OCI-LY1 (cell line): ENCODE measurements around the gene PHOX2A.

Experiments used
- H2AFZ ChIP-seq: fragments of 200-600 bp; sonication (generic), shearing (Covaris generic); 2 replicates; pipeline ENCODE4 v1.6.0; 2014; ENCODE audit warnings: antibody characterized with exemption, mild to moderate bottlenecking, low read length
- H3F3A ChIP-seq: fragments of 200-600 bp; sonication (generic), shearing (Covaris generic); 2 replicates; pipeline ENCODE4 v1.6.0; 2014; ENCODE audit warnings: mild to moderate bottlenecking, antibody characterized with exemption, low read length, moderate library complexity; ENCODE audit not compliant: insufficient read depth
- H3K27ac ChIP-seq: fragments of 200-600 bp; sonication (generic); 2 replicates; pipeline ENCODE4 v1.5.1; 2014; ENCODE audit warnings: low read length, mixed run types, mild to moderate bottlenecking, low read depth; ENCODE audit not compliant: poor library complexity, severe bottlenecking
- H3K27me3 ChIP-seq: fragments of 200-600 bp; sonication (generic); 2 replicates; pipeline ENCODE4 v1.6.0; 2014; ENCODE audit warnings: antibody characterized with exemption, mild to moderate bottlenecking, low read length, moderate library complexity; ENCODE audit not compliant: insufficient read depth
- H3K36me3 ChIP-seq: fragments of 200-600 bp; sonication (generic); 2 replicates; pipeline ENCODE4 v1.6.1; 2014; ENCODE audit warnings: mild to moderate bottlenecking, antibody characterized with exemption, low read length, moderate library complexity, mixed read lengths; ENCODE audit not compliant: insufficient read depth
- H3K4me1 ChIP-seq: fragments of 200-600 bp; sonication (generic); 2 replicates; pipeline ENCODE4 v1.5.1; 2014; ENCODE audit warnings: mild to moderate bottlenecking, low read length, moderate library complexity; ENCODE audit not compliant: insufficient read depth, severe bottlenecking
- H3K4me2 ChIP-seq: fragments of 200-600 bp; sonication (generic), shearing (Covaris generic); 2 replicates; pipeline ENCODE4 v1.6.1; 2014; ENCODE audit warnings: low read length
- H3K4me3 ChIP-seq: fragments of 200-600 bp; sonication (generic); 2 replicates; pipeline ENCODE4 v1.5.1; 2014; ENCODE audit warnings: low read length, low read depth, mild to moderate bottlenecking, mixed read lengths; ENCODE audit not compliant: poor library complexity, severe bottlenecking
- H3K79me2 ChIP-seq: fragments of 200-600 bp; shearing (Covaris generic); 2 replicates; pipeline ENCODE4 v1.6.1; 2016; ENCODE audit warnings: mixed run types, low read length, mixed read lengths; ENCODE audit not compliant: insufficient read depth
- H3K9ac ChIP-seq: fragments of 200-600 bp; sonication (generic), shearing (Covaris generic); 2 replicates; pipeline ENCODE4 v1.6.1; 2014; ENCODE audit warnings: mild to moderate bottlenecking, low read length, mixed read lengths
- H3K9me2 ChIP-seq: fragments of 200-600 bp; sonication (generic), shearing (Covaris generic); 2 replicates; pipeline ENCODE4 v1.6.1; 2014; ENCODE audit warnings: low read depth, mild to moderate bottlenecking, low read length, mixed read lengths
- H3K9me3 ChIP-seq: fragments of 200-600 bp; shearing (Covaris generic); 2 replicates; pipeline ENCODE4 v1.6.1; 2014; ENCODE audit warnings: low read length, mixed read lengths
- H4K20me1 ChIP-seq: fragments of 200-600 bp; sonication (generic), shearing (Covaris generic); 2 replicates; pipeline ENCODE4 v1.6.0; 2016; ENCODE audit warnings: mild to moderate bottlenecking, low read length; ENCODE audit not compliant: insufficient read depth
- CTCF ChIP-seq: fragments of 200-600 bp; sonication (generic), shearing (Covaris generic); IDR thresholded peaks from 2 replicates; pipeline ENCODE4 v1.5.1; 2017; ENCODE audit warnings: mild to moderate bottlenecking, antibody characterized with exemption, low read length, moderate library complexity, mixed read lengths
- EZH2 ChIP-seq: fragments of 200-600 bp; sonication (generic), shearing (Covaris generic); IDR thresholded peaks from 2 replicates; pipeline ENCODE4 v1.8.0; 2017; ENCODE audit warnings: borderline replicate concordance, mixed run types, mild to moderate bottlenecking, antibody characterized with exemption, low read length, moderate library complexity, mixed read lengths

The PHOX2A gene

GRCh38 chr11:72236774-72237111 is 7.2 kb downstream of the PHOX2A start:
- Histone ChIP-seq H3K9me2 (no peaks in the 10 kb centered on the region), H2AFZ (no peak overlapping the region), H3K27ac (no peak overlapping the region), H3K9ac (no peak overlapping the region), H3K4me1 (no peaks in the 10 kb centered on the region), H4K20me1 (no peaks in the 10 kb centered on the region), H3K79me2 (no peaks in the 10 kb centered on the region), H3K4me3 (no peak overlapping the region), H3K4me2 (no peak overlapping the region), H3K36me3 (peaks cover 67% of the 10 kb centered on the region), H3F3A (no peaks in the 10 kb centered on the region), H3K9me3 (no peaks in the 10 kb centered on the region), H3K27me3 (no peaks in the 10 kb centered on the region)
- TF ChIP-seq CTCF (no peak), EZH2 (no peak)

GRCh38 chr11:72236083-72236697 is 7.8 kb downstream of the PHOX2A start:
- H3K36me3 ChIP-seq: peaks cover 72% of the 10 kb centered on the region
- H3K4me3 ChIP-seq: no peak overlapping the region
- no peaks in the 10 kb centered on the region for H3K27me3 ChIP-seq
- H3K9me2 ChIP-seq: no peaks in the 10 kb centered on the region
- H3F3A ChIP-seq: no peaks in the 10 kb centered on the region
- no peaks in the 10 kb centered on the region for H3K79me2 ChIP-seq
- no peak overlapping the region for H2AFZ ChIP-seq
- H3K9ac ChIP-seq: no peak overlapping the region
- TF ChIP-seq CTCF: no peak
- H3K4me1 ChIP-seq: no peaks in the 10 kb centered on the region
- no peaks in the 10 kb centered on the region for H3K9me3 ChIP-seq
- H3K27ac ChIP-seq: no peak overlapping the region
- no peaks in the 10 kb centered on the region for H4K20me1 ChIP-seq
- H3K4me2 ChIP-seq: no peak overlapping the region

GRCh38 chr11:72235351-72236057 is 8.5 kb downstream of the PHOX2A start:
- no peak overlapping the region for H3K4me3 ChIP-seq
- no peaks in the 10 kb centered on the region for H3K9me3 ChIP-seq
- H3K36me3 ChIP-seq: peaks cover 79% of the 10 kb centered on the region
- no peaks in the 10 kb centered on the region for H3K9me2 ChIP-seq
- H3K79me2 ChIP-seq: no peaks in the 10 kb centered on the region
- H3K4me2 ChIP-seq: no peak overlapping the region
- no peaks in the 10 kb centered on the region for H3K4me1 ChIP-seq
- H4K20me1 ChIP-seq: no peaks in the 10 kb centered on the region
- no peak overlapping the region for H2AFZ ChIP-seq
- H3K9ac ChIP-seq: no peak overlapping the region
- no peaks in the 10 kb centered on the region for H3F3A ChIP-seq
- H3K27me3 ChIP-seq: no peaks in the 10 kb centered on the region
- H3K27ac ChIP-seq: no peak overlapping the region
- TF ChIP-seq EZH2: no peak
- TF ChIP-seq CTCF: no peak
